Right ventricle myocardium inferior (tissue), 1 donor: ENCODE results near the gene REC8. TPM values are rescaled to one million over a fixed set of nuclear protein-coding genes. Genes with fewer than 3 reads are reported as not detected.
"Not testable (repeated sequence)": the region's sequence is repeated elsewhere in the genome, so short reads cannot be mapped to it uniquely, and the experiment has no call there.

Source experiments
- ATAC-seq: fragments of 200-7000 bp; cut with Tn5 transposase; one replicate; pipeline ENCODE4 v1.9.1; 2020; ENCODE audit warnings: mild to moderate bottlenecking, moderate library complexity
- DNase-seq: peaks from one replicate; pipeline ENCODE4 v3.0.0; 2021; ENCODE audit errors: missing footprints
- intact Hi-C: fragments of 100-400 bp; cut with DNase I; formaldehyde crosslinking; loops from one replicate; pipeline ENCODE4 v1.11.0; 2022
- total RNA-seq: library from RNA; stranded (reverse); fragmentation: NEBNext Ultra II Directional; extraction: Animal tissue kit (Norgen Biotek cat#: 25700); gene quantifications from one replicate; pipeline ENCODE4 v1.2.1, GENCODE V29; 2021
- donor health status: DM: no; HTN: yes; CAD: no; lungs with severe emphysema.

Gene REC8
- total RNA-seq, 1 donor from 2014 or later: 2.4 TPM

- intact Hi-C loops: no loop called here
- ATAC-seq (no peak), DNase-seq (no peak)
Observed at GRCh38 chr14:24194186-24194872, 22.4 kb downstream of the REC8 start.

- ATAC-seq (no peak), DNase-seq (peak; percentile 69)
- intact Hi-C loops: no loop called here
Observed at GRCh38 chr14:24194873-24195185, 22.9 kb downstream of the REC8 start.

GRCh38 chr14:24195186-24196070 is 23.5 kb downstream of the REC8 start, which contains the start of gene TM9SF1:
TSS of gene TM9SF1 (minus strand) at chr14:24195441. CDS start at chr14:24195019, 422 bp downstream.
- peak; percentile 95 for DNase-seq
- peak; percentile 95 for ATAC-seq
- intact Hi-C loops: no loop called here

GRCh38 chr14:24196071-24197055 is 24.5 kb downstream of the REC8 start:
- DNase-seq: peak; percentile 34
- intact Hi-C loops: no loop called here
- peak; percentile 26 for ATAC-seq

GRCh38 chr14:24197056-24197450 is 25.2 kb downstream of the REC8 start:
- intact Hi-C loops: no loop called here
- ATAC-seq (no peak), DNase-seq (no peak)

- DNase-seq: no peak
- intact Hi-C loops: no loop called here
- no peak for ATAC-seq
Observed at GRCh38 chr14:24198814-24199524, 27.1 kb downstream of the REC8 start.

- ATAC-seq, DNase-seq, intact Hi-C loops: not testable (repeated sequence)
Observed at GRCh38 chr14:24202538-24202937, 30.7 kb downstream of the REC8 start.

GRCh38 chr14:24203249-24203886 is 31.5 kb downstream of the REC8 start:
- DNase-seq, intact Hi-C loops, ATAC-seq: not testable (repeated sequence)

- DNase-seq (no peak), ATAC-seq (no peak)
- intact Hi-C loops: no loop called here
Observed at GRCh38 chr14:24204163-24205146, 32.6 kb downstream of the REC8 start.

- intact Hi-C loops: no loop called here
- ATAC-seq (peak; percentile 11), DNase-seq (no peak)
Observed at GRCh38 chr14:24206260-24207103, 34.6 kb downstream of the REC8 start.

- ATAC-seq (no peak), DNase-seq (no peak)
- intact Hi-C loops: no loop called here
Observed at GRCh38 chr14:24207104-24207551, 35.2 kb downstream of the REC8 start.

GRCh38 chr14:24207625-24208024 is 35.7 kb downstream of the REC8 start:
- no peak for DNase-seq
- ATAC-seq: no peak

GRCh38 chr14:24211311-24211710 is 39.4 kb downstream of the REC8 start:
- ATAC-seq (no peak), DNase-seq (no peak)
- intact Hi-C loops: no loop called here

More at GRCh38 chr14:24207625-24208024, 35.7 kb downstream of the REC8 start:
- intact Hi-C loops: no loop called here

- DNase-seq: peak; percentile 98
- peak; percentile 91 for ATAC-seq
- intact Hi-C loops: no loop called here
Observed at GRCh38 chr14:24212924-24213865, 41.3 kb downstream of the REC8 start, which contains the start of gene CHMP4A. TSS of gene CHMP4A (minus strand) at chr14:24213488. CDS start at chr14:24213439, 49 bp downstream.
